ENCODE measurements around the gene FILIP1.
A peak's percentile ranks its signal among the peaks of the same experiment; 100 is the strongest.
"Not testable (repeated sequence)": the region's sequence is repeated elsewhere in the genome, so short reads cannot be mapped to it uniquely, and the experiment has no call there.

Gene FILIP1

GRCh38 chr6:75427329-75427728 is 66.3 kb downstream of the FILIP1 start:
- DNase-seq (ENCODE audit: extremely low spot score, insufficient read length, low read depth) (no peak), FAIRE-seq (no peak)

DNA sequence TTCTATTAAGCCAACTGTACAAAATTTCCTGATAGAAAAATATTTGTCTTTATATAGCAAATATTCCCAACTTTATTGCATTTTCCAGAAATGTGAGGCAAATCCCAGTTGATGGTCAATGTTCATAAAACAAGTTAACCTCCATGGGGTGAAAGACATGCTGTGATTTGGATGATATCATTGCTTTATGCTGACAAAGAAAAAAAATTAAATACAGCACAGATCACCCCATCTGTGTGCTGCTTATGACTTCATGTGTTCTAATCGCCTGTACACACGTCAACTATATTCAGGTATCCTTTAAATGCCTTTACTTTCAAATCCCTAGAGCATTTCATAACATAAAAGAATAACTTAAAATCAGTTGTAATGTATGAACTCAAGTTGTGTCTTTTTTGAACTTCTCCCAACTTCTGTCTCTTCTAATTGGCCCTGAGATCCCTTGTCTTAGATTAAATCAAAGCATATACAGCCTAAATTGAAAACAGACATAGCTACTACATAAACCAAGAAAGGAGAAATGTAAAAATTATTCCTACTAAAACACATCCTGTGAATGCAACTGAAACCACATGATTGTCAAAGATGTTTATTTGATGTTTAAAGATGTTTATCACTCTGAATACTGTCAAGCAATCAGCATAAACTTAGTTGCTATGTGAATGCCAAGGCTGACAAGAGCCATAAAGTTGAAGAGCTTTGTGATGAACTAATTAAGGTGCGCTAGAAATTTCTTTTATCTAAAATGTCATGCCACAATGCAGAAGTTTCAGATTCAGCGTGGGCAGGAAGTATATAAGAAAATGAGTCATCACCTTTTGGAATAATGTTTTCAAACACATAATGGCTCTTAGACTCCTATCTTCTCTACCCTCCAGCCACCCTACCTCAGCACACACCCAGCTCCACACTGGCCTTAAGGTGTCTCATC is 68.7 kb downstream of the FILIP1 start:
- no peak for DNase-seq (ENCODE audit: extremely low spot score, insufficient read length, low read depth)

GRCh38 chr6:75423386-75423785 is 70.2 kb downstream of the FILIP1 start:
- no peak for DNase-seq (ENCODE audit: extremely low spot score, insufficient read length, low read depth)
- no peak for FAIRE-seq

More for the DNA sequence above, 68.7 kb downstream of the FILIP1 start:
- FAIRE-seq: peak; percentile 44

GRCh38 chr6:75422024-75422639 is 71.5 kb downstream of the FILIP1 start:
- FAIRE-seq (no peak), DNase-seq (ENCODE audit: extremely low spot score, insufficient read length, low read depth) (no peak)

DNA sequence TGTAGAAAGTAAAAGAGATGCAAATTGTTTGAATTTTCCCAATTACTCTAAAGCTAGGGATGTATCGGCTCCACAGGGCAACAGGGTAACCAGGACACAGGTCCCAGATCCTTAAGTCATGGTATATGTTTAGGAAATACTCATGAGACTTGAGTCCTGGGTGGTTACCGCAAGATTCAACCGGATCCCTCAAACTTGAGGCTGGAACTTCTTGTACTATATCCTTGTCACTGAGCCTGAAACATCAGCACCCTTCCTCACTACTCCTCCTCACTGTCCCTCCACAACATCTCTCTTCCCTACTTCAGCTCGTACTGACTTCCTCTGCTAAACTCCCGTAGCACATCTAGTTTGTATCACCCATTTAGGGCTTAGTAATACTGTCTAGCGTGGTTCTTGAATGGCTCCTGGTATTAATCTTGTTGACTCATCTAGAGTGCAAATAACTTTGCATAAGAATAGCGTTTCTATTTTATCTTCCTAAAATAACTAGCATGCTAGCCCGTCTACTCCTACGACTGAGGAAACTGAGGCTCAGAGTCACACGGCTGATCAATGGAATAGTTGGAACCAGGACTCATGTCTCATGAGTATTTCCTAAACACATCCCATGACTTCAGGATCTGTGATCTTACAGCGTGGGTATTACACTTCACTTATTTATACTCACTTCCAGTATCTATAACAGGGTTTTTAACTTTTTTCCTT is 72.1 kb downstream of the FILIP1 start:
- DNase-seq (ENCODE audit: extremely low spot score, insufficient read length, low read depth) (no peak), FAIRE-seq (no peak)

- FAIRE-seq (no peak), DNase-seq (ENCODE audit: extremely low spot score, insufficient read length, low read depth) (no peak)
These were observed 73.6 kb downstream of the FILIP1 start for GRCh38 chr6:75419980-75420379.

DNA sequence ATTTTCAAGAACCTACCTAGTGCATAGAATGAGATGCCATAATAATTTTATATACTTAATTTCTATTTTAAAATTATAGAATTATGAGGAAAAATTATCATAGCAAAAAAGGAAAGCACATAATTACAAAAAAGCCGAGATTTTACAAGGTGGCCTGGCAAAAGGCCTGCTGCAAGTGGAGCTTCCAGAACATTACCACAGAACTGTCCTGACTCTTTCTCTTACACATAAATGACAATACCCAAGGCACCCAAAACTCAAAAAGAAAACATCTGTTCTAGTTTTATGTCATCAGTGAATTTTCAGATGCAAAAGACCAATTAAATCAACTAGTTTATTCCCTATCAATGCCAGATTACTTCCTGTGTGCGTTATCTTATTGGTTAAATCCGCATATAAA is 74.2 kb downstream of the FILIP1 start:
- FAIRE-seq (no peak), DNase-seq (ENCODE audit: extremely low spot score, insufficient read length, low read depth) (no peak)

DNA sequence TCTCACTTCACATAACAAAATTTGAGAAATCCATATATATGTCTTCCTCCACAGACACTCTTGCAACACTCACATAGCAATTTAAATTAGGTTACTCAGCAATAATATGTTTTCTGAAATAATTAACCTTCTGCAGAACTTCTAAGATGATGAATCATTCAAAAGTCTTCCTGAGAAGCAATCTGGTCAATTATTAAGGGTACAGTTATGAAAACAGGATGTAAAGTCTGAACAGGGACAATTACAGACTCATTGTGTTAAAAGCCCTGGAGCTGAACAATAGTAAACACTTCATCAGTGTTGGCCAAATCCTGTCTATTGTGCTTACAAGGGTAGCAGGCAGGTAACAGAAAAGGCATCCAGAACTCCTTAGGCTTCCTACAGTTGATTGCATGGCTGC is 75.4 kb downstream of the FILIP1 start:
- peak; percentile 84 for FAIRE-seq
- DNase-seq (ENCODE audit: extremely low spot score, insufficient read length, low read depth): peak; percentile 15

DNA sequence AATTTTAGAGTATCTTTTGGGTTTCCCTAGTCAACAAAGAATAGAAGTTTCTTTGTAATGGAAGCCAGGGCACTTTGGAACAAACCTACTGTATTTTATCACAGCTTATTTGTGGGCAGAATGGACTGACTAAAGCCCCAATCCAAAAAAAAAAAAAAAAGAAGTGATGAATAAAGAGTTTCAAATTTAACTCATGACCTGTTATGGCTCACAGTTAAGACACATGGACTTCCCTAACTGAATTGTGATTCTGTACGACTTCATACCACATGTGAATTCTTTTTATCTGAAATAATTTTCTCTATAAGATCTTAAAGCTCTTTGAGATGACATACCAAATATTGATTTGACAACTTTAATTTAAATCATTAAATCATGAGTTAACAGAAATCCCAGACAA is 77.2 kb downstream of the FILIP1 start:
- FAIRE-seq: no peak
- no peak for DNase-seq (ENCODE audit: extremely low spot score, insufficient read length, low read depth)

DNA sequence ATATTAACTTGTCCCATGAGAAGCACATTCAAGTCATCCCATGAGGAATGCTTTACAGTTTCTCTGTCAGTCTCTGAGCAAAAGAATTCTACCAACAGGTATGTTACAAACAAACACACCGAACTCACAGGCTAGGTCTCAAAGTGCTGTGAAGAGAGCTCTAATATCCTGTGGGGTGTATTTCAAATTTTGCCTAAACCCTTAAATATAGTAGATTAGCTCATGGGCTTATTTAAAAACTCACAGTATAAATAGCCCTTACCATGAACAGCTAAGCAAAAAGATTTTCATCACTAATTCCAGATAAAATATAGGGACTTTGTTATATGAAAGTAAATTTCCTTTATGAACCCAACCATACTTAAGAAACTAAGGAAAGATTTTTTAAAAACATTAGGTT is 77.8 kb downstream of the FILIP1 start:
- DNase-seq (ENCODE audit: extremely low spot score, insufficient read length, low read depth): no peak
- FAIRE-seq: no peak

- DNase-seq (ENCODE audit: extremely low spot score, insufficient read length, low read depth) (no peak), FAIRE-seq (no peak)
These were observed 79.1 kb downstream of the FILIP1 start for GRCh38 chr6:75414445-75415021.

- no peak for DNase-seq (ENCODE audit: extremely low spot score, insufficient read length, low read depth)
- no peak for FAIRE-seq
These were observed 80.5 kb downstream of the FILIP1 start for GRCh38 chr6:75412969-75413662.

DNA sequence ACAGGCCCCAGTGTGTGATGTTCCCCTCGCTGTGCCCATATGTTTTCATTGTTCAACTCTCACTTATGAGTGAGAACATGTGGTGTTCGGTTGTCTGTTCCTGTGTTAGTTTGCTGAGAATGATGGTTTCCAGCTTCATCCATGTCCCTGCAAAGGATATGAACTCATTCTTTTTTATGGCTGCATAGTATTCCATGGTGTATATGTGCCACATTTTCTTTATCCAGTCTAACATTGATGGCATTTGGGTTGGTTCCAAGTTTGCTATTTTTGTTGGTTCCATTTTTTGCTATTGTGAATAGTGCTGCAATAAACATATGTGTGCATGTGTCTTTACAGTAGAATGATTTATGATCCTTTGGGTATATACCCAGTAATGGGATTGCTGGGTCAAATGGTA is 83.0 kb downstream of the FILIP1 start:
- FAIRE-seq; DNase-seq (ENCODE audit: extremely low spot score, insufficient read length, low read depth): not testable (repeated sequence)

GRCh38 chr6:75409928-75410327 is 83.7 kb downstream of the FILIP1 start:
- no peak for FAIRE-seq
- DNase-seq (ENCODE audit: extremely low spot score, insufficient read length, low read depth): no peak

DNA sequence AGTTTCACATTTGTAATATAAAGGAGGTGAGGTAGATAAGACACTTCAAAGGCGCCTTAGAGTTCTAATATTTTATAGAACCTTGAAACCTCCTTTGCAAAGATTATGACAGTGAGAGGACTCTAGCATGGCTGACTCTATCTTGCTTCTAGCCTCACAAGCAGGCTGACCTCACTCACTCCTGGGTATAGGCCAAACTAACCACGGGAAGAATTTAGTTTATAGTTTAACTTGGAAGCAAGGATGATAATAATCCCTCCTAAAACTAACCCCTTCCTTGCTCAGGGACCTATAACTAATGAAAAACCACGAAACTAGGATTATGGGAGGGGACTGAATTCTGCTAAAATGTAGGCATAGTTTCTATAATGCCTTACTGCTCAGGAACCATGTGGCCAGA is 84.3 kb downstream of the FILIP1 start:
- FAIRE-seq: no peak

GRCh38 chr6:75403563-75404080 is 90.0 kb downstream of the FILIP1 start:
- DNase-seq (ENCODE audit: extremely low spot score, insufficient read length, low read depth) (no peak), FAIRE-seq (no peak)

More for the DNA sequence above, 84.3 kb downstream of the FILIP1 start:
- no peak for DNase-seq (ENCODE audit: extremely low spot score, insufficient read length, low read depth)

DNA sequence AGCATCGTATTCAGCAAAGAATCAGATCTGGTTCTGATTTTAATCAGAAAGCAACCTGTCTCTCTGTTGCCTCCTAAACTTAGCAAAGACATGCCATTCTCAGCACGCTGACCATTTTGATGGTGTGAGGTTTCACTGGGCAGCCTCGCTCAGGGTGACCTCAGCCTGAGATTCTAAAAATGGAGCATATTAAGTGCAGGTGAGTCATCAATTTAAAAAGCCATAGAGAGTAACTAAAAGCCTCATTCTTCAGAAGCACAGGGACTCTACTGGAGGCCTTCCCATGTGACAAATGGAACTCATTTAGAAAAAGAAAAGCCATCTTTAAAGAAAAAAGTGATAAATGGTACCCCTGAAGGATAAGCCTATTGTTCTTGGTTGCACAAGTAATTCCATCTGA is 91.3 kb downstream of the FILIP1 start:
- no peak for FAIRE-seq
- no peak for DNase-seq (ENCODE audit: extremely low spot score, insufficient read length, low read depth)

DNA sequence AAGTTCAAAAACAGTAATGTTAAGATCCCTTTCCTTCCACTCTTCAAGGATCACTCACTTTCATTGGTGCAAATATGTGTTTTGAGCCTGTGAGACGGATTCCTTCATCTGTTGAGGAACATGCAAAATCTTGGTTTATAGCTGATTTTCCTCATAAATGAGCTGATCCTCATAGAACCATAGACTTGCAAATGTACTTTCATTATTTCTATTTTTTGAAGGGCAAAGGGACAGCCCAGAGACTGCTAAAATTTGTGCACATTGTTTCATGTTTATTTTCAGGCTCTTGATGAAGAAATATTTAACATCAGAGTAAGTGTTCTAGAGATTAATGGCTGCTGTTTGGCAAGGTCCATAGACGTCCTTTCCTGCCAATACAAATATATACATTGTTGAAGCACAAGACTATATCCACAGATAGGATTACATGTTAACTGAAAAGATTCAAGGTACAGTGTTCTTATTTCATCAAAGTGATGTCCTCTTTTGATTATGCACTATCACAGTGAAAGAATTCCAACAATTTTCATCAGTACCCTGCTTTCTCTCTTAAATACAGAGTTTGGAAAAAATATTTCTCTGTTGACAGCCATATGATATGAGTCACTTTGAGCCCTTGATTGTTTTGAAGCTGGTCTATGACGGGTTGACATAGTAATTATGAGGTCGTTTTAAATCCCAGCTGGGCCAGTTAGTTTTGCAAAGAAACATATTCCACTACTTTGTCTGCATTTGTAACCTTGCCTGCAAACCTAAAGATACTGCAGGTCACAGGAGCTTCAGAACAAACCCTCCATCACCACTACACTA is 95.7 kb downstream of the FILIP1 start:
- FAIRE-seq (no peak), DNase-seq (ENCODE audit: extremely low spot score, insufficient read length, low read depth) (no peak)

- DNase-seq (ENCODE audit: extremely low spot score, insufficient read length, low read depth) (no peak), FAIRE-seq (no peak)
These were observed 96.4 kb downstream of the FILIP1 start for GRCh38 chr6:75397171-75397570.

Measured in GM18507 (cell line).